GM18502 (cell line): ENCODE measurements around the gene SLC12A7.
"Not testable (repeated sequence)": the region's sequence is repeated elsewhere in the genome, so short reads cannot be mapped to it uniquely, and the experiment has no call there.

Experiments
- ATAC-seq: cut with Tn5 transposase; IDR thresholded peaks from one replicate; pipeline ENCODE4 v1.9.1; 2021; ENCODE audit warnings: mild to moderate bottlenecking; ENCODE audit not compliant: unreplicated experiment, poor library complexity

SLC12A7 gene

DNA sequence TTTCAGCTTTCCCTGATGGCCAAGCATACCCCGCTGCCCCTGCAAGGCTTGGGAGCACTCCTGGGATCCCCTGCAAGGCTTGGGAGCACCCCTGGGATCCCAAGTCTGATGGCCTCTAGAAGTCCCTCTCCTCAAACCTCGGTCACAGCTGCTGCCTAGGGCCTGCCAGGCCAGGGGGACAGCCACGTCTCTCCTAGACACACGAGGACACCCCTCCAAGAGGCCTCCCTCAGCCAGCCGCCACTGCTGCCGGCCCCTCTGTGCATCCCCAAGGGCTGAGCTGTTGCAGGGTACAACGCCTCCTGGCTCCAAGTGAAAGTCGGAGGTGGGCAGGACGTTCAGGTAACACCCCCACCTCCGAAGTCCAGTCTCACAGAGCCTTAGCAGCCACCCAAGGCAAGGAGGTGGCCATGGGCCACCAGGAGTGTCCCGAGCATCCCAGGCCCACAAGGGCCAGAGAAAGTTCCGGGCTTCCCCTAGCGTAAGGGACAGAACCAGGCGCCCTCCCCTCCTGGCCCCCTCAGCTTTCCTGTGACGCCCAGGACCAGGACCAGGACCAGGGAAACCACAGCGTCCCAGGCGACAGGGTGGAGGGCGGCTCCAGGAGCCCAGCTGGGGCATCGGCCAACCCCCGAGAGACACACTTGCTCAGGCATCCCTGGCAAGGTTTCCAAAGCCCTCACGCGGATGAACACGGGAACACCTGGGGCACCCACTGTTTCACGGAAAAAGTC, 17.3 kb upstream of the SLC12A7 start:
- no peak for ATAC-seq

DNA sequence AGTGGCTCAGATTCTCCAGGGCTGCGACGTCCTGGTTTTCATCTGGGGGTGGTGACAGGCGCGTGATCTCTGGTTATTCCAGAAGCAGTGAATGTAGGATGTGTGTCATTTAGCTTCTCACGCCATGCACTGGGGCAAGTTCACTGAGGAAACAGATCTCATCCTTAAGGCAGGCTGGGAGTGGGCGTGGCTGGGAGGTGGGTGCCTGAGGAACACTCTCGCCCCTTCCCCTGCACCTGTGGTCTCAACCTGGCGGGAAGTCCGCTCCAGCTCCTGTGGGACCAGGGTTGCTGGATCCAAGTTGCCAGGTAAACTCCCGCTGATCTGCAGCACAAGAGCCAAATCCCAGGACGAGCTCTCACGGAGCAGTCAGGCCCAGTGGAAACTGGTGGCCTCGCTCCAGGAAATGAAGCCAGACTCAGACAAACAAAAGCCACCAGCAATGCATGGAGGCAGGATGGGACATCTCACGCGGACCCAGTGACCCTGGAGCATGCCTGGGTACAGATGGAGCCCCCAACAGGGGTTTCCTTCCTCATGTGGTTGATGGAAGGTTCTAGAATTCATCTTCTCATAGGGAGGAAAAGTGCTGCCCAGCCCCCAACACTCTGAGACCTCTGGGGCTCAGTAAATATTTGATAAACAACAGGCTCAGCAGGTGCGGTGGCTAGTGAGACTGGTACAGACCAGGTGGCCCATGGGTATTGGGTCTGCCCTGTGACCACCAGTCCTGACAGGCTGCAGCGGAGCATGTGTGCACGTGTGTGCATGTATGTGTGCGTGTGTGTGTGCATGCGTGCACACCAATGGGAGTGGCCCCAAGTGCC, 16.3 kb upstream of the SLC12A7 start:
- ATAC-seq = no peak

DNA sequence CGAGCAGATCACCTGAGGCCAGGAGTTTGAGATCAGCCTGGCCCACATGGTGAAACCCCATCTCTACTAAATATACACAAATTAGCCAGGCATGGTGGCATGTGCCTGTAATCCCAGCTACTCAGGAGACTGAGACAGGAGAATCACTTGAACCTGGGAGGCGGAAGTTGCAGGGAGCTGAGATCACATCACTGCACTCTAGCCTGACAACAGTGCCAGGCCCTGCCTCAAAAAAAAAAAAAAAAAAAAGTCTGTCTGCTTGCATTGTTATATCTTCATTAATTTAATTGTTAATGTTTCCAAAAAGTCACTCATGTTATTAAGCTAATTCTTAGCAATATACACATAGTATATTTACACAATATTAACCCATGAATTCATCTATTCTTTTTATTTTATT, 13.8 kb upstream of the SLC12A7 start:
- ATAC-seq = not testable (repeated sequence)

DNA sequence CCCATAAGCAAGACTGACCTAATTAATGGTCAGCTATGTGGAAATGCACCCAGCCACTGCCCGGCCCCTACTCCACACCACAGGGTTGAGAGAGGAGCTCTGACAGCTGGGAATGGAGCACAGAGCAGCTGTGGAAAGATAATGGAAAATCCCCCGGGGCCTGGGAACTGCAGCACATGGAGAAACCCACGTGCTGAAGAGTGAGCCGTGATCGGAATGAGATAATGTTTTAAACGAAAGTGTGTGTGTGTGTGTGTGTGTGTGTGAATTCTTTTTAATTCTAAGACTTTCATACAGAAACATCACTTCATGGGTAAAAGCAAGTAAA, 13.1 kb upstream of the SLC12A7 start:
- no peak for ATAC-seq

DNA sequence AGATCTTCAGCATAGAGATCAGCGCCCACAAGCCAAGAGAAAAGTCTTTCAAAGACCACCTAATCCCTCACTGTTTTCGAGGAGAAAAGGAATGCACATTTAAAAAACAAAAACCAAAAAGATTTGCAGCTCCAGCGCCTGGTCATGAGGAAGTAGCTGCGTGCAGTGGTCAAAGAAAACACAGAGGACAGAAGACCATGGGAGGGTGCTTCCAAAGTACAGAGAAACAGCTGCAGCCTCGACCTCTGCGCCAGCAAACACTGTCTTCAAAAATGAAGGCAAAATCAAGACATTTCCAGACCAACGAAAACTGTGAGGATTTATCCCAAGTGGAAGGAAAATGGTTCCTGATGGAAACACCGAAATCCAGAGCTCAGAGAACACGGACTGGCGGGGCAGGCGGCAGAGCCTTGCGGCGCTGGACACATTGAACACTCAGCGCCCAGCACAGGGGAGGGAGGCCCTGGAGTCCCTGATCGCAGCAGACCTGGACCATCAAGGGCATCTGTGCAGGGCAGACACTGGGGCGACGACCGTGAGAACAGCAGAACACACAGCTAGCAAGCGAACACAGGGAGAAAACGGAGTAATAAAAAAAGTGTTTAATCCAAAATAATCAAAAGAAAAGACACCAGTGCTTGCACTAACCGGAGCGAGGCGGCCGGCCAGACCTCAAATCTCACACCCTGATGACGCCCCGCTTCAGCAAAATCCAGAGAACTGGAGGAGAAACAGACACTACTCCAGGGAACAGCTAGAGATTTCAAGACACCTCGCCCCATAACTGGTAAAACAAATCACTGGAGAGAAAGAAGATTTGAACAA, 12.6 kb upstream of the SLC12A7 start:
- no peak for ATAC-seq

DNA sequence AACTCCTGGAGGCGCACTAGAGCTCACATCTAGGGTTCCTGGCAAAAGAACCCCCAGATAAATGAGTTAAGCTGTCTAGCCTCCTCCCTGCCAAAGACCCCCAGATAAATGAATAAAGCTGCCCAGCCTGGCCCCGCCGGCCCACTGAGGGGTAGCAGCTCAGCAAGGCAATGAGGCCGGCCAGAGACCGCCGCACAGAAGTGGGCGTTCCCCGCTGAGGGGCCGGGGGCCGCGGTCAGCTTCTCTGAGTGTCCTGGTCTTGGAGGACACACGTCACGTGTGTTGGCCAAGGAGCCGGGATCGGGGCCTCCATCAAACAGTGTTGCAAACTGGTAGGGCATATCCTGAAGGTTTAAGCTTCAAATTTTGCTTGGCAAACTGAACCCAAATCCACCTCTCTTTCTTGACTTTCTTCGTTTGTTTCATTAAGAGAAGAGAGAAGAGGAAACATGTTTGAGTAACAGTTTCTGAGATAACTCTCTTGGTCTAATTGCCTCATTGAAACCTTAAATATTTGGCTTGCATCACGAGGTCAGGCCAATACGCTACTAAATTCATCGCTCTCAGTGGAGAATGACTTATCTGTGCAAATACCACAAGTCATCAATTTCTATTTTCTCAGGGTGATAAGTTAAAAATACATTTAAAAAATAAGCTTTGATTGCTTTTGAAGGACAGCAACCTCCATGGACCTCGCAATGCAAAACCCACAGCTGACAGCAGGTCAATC, 11.7 kb upstream of the SLC12A7 start:
- no peak for ATAC-seq

DNA sequence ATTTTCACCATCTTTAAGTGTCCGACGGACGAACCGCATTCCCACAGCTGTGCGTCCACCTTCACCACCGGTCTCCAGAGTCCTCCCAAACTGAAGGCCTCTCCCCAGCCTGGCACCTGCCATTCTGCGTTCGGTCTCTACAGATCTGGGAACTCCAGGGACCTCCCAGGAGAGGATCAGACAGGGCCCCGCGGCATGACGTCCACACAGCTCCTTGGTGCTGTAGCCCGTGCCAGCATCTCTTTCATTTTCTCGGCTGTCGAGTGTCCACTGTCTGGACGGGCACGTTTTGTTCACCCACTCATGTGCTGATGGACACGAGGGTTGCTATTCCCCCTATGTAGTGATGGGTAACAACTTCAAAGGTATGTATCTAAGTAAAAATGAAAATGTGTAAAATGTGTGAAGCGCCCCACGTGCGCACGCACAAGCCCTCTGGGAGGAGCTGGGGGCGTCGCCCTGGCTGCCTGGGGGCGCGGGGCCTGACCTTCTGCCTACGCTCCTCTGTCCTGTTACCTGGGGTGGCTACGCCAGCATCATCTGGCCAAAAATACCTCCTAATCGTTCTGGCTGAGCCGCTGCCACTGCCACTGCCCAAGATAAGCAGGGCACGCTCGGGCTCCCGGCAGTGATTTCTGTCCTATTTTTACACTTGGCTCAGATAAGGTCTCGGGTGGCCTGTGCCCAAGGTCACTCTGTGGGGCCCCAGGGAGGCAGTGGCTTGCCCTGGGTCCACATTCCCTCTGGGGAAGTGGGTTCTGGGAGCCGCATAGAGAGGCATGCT, 10.8 kb upstream of the SLC12A7 start:
- ATAC-seq = no peak

DNA sequence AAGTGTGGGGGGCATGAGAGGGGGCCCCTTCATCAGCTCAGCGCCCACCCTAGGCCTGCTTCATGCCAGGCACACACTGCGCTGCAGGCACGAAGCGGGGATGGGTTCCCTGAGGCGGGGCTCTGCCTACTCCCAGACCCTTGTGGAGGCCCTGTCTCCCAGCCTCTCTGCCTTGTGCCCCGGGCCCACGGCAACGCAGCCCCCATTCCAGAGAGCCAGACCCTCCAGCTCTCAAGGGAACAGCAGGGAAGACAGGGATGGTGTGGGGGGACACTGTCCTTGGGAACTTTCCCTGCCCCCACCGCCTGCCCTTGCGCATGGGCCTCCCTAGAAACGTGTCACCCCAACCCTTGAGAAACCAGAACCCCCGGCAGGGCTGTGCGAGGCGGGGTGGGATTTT, 10.0 kb upstream of the SLC12A7 start:
- no peak for ATAC-seq

DNA sequence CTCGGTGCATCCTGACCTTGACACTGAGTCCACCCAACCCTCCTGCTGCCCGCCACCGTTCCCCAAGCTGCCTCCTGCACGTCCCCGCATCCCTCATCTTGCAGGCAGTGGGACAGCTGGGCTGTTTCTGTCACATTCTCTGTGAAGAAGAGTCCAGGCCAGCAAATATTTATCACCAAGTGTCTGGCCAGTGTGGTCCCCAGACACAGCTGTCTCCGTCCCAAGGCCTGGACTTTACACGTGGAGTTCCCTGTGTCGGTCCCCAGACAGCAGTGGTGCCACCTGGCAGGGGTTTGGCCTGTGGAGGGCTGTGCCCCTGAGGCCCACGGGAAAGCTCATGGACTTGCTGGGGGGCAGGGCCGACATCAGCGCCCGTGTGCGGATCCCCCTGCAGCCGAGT, 9.2 kb upstream of the SLC12A7 start:
- no peak for ATAC-seq

DNA sequence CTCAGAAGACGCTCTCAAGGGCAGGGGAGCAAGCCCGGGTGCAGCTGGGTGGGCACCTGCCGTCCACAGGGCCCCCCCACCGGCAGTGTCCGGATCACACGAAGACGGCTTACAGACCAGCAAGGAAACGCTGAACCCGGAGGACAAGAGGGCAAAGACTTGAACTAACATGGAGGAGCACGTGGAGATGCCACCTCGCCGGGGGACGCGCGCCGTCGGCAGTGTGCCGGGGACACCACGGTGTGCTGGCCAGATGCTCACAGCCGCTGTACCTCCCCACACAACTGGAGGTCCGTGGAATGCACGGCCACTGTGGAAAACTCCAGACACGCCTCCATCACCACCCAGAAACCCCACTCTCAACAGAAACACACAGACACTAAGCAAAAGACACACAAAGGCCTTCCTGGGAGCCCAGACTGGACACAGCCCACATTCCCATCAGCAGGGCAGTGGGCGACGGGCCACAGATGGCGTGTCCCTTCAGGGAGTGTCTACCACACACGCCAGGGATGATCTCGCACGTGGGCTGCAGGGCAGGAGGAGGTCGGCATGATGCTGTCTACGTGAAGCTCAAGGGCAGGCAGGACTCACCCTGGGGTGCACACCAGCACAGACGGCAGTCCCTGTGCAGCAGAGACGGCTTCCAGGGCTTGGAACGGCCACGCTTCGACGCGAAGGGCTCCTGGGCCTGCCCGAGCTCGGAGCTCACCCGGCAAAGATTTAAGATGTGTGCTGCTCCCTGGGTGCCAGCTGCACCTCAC, 8.6 kb upstream of the SLC12A7 start:
- ATAC-seq = no peak

DNA sequence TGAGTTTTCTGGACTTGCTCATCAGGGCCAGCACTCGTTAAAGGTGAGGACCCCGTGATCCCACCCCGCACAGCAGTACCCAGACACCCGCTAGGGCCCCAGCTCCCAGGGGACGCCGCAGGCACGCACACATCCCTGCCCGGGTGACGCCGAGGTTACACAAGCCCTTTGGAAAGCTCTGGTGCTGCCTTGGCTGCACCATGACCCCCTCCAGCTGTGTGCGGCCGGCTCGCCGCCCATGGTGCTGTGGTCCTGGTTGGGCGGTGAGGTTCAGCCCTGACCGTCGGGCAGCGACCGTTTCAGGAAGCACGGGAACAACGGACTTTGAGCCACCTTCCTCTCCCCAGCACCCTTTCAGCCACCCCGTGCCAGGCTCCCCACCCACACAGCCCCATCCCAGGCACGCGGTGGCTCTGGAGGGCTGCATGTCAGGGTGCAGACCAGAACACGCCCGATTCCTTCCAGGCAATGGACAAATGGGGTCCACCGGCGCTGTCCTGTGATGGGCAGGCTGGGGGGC, 7.5 kb upstream of the SLC12A7 start:
- ATAC-seq = no peak

DNA sequence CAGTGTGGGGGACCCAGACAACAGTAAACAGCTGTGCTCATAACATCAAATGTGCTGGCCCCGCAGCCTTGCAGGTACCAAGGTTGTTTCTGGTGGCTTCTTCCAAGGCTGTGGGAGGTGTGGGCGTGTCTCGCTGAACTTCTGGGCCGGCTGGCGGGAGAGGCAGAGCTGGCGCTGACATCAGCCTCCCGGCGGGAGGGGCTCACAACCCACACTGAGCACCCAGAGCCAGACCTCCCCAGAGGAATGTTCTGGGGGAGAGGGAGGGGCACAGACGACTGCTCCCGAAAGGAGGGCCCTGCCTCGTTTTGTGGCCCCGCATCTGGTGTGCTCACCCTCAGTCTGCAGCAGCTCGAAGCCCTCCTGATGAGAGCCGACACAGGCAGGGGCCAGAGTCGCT, 6.9 kb upstream of the SLC12A7 start:
- no peak for ATAC-seq

DNA sequence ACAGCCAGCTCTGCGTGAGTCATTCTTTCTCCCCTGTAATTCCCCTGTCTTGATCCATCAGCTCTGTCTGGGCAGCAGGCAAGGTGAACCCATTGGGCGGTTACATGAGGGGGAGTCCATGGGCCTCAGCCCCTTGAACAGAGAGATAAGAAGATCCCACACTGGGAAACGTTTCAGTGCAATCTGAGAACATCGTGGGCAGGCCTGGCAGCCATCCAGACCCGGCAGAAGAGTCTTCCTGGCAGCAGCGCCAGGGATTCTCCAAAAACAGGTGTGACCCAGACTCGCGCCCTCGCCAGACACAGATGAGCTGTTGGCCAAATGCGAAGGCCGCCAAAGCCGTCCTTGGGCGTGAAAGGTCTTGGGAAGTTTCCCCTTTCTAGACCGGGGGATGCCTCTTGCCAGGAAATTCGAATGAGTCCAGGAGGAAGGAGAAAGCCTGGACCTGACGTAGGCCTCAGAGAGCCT, 6.4 kb upstream of the SLC12A7 start:
- no peak for ATAC-seq

DNA sequence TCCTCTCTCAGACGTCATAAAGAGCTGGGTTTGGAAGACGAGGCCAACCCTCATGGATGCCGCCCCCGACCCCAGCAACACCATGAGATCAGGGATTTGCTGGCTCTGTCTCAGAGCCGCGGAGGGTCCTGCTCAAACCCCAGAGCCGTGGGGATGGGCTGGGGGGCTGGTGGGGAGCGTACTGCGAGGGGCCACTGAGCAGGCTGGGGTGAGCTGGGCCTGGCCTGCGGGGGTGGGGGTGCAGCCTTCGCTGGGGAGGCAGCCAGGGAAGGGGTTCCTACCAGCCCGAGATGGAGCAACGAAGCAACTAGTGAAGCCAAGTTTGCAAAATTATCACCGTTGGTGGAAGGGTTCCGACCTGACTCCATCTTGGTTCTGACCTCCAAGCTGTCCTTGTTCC, 5.1 kb upstream of the SLC12A7 start:
- no peak for ATAC-seq

DNA sequence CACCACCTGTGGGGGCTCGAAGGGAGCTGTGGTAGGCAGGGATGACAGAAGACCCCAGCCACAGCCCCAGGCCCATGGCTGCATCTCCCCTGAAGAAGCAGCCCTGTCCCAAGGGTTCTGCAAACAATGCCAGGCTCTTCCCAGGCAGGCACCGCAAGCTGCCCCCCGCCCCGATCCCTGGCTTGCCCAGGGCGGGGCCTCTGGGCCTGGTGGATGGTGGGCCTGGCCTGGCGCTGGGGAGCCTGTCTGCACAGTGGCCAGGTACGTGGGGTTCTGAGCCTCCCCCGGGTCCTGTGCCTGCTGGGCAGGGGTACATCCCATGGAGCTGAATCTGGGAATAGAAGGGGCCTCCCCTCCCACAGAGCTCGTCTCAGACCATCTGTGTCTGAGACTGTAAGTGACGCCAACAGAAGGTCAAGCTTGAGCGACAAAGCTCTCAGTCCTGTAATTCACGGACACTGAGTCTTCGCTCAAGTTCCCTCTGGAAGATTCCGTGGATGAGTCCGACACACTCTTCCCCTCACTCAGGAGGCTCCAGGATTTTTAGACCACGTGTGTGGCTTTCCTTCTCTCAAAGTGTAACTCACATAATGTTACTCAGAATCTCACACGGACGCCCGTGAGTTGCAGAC, 4.4 kb upstream of the SLC12A7 start:
- ATAC-seq = no peak

DNA sequence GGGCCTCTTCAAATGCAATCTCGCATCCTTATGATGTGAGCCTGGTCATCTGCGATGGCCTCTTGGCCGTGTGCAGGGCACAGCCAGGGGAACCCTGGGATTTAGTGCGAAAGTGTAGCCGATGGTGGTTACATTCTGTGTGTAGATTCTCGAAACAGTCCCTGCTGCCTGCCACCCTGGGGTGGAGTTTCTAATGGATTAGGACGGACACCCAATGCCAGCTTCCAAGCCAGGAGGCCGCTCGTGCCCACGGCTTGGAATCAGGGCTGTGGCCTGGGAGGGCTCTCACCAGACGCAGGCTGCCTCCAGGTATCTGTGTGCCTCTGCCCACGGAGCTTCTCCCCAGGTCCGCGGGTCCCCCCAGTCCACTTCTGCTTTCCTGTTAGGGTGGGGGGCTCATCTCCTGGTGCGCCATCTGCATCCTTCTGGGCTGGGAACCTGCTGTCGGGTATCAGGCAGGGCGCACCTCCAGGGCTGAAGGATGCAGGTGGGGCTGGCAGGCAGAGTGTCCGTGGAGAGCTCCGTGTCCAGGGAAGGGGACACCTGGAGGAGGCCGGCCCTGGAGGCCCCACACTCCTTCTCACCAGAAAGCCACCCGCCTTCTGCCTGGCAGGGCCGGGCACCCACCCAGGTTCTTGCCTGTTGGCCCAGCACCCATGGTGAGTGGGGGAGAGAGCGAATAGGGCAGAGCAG, 3.4 kb upstream of the SLC12A7 start:
- no peak for ATAC-seq

DNA sequence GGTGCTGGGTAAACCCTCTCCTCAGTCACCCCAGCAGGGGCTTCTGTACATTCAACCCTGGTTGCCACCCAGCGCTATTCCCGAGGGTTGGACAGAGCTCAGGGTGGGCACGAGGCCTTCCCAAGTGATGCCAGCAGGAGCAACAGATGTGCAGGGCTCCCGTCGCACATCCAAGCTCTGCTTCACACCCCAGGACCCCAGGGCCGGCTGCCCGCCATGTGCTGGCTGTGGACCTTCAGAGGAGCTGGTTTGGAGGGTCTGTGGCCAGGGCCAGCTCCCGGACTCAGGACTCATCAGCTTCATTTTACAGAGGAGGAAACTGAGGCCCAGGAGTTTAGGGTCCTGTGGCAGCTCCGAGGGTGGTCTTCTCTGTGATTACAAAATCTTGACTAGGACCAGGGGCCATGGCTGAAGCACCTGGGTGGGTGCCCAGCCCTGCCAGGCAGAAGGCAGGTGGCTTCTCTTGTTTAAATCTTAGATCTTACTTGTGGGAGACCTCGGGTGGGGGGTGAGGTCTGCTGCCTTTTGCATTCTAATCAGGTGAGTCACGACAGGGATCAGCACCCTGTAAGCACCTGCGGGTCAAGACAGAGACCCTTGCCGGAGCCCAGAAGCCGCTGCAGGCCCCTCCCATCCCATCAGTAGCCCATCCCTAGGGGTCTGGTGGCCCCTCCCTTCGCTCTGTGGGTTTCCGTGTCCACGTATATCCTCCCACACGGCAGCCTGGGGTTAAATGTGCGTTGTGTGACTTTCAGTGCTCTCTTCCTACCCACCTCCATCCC, 2.1 kb upstream of the SLC12A7 start:
- no peak for ATAC-seq
